Erythroblast (primary cell): ENCODE results near the gene PDE1C.

Source experiments
- GATA1 ChIP-seq: IDR thresholded peaks from 2 replicates; pipeline ENCODE4 v1.6.1; 2011; ENCODE audit warnings: low read depth, mild to moderate bottlenecking, control low read depth, low read length, moderate library complexity
- POLR2A ChIP-seq: IDR thresholded peaks from 2 replicates; pipeline ENCODE4 v1.6.1; 2011; ENCODE audit warnings: mild to moderate bottlenecking, low read length

GRCh38 chr7:31772211-31772610 is 298.0 kb downstream of the PDE1C start:
- TF ChIP-seq POLR2A (no peak), GATA1 (no peak)
